Fibroblast of lung (primary cell): ENCODE results near the gene ERBB4.

Experiments used
- EZH2 ChIP-seq: IDR thresholded peaks from 2 replicates; pipeline ENCODE4 v1.5.1; 2012; ENCODE audit warnings: low read length, control low read depth, mild to moderate bottlenecking; ENCODE audit errors: missing control alignments
- TF ChIP-seq, protein P1 (sequence below), 2 donors: IDR thresholded peaks in 1 of 2; conservative IDR thresholded peaks in 1 of 2; 1 replicate in 1 of 2; 2 replicates in 1 of 2; pipeline ENCODE4 v1.5.1; 2011 to 2012; ENCODE audit warnings: low read length in 2 of 2, control low read depth in 1 of 2, inconsistent platforms in 1 of 2, low read depth in 1 of 2, mild to moderate bottlenecking in 1 of 2

DNA sequence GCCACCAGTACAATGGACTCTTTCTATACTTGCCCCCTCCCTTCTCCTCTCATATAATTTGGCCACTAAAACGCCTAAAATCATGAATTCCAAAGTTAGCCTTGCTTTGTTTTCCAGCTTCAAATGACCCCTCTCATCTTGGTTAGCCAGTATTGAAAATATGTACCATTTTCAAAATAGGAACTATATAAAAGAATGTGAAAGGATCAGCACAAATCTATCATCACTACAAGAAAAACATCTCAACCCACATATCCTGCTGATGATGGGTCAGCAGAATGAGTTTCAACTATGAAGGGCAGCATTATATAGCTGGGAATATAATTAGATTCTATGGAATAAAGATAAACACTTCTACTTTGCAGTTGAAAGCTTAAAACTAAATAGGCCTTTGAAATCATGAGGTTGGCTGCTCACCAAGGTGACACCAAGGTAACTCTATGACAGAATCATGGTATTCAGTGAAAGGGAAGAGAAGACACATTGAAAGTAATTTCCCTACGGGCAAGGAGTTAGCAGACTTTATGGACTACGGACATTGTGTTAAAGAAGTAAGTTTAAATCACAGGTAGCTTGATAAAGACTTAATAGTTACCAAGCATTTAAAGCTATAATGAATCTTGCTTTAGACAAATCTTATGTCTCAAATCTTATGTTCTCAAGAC is 1109.2 kb downstream of the ERBB4 start:
- TF ChIP-seq, protein P1, sequence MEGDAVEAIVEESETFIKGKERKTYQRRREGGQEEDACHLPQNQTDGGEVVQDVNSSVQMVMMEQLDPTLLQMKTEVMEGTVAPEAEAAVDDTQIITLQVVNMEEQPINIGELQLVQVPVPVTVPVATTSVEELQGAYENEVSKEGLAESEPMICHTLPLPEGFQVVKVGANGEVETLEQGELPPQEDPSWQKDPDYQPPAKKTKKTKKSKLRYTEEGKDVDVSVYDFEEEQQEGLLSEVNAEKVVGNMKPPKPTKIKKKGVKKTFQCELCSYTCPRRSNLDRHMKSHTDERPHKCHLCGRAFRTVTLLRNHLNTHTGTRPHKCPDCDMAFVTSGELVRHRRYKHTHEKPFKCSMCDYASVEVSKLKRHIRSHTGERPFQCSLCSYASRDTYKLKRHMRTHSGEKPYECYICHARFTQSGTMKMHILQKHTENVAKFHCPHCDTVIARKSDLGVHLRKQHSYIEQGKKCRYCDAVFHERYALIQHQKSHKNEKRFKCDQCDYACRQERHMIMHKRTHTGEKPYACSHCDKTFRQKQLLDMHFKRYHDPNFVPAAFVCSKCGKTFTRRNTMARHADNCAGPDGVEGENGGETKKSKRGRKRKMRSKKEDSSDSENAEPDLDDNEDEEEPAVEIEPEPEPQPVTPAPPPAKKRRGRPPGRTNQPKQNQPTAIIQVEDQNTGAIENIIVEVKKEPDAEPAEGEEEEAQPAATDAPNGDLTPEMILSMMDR (conservative IDR thresholded peaks at IDR 0.05 in 1 of 2, IDR thresholded peaks at IDR 0.05 in 1 of 2; ENCODE audit: low read depth in 1 of 2, low read length in 2 of 2) = no peak
- TF ChIP-seq EZH2 = no peak
